ENCODE measurements around the gene ITFG2. TPM values are rescaled to one million over a fixed set of nuclear protein-coding genes. Genes with fewer than 3 reads are reported as not detected.

Gene ITFG2
- total and polyA plus RNA-seq, 9 of the 15 experiments (the other 6 are each of a cell fraction or from before 2014, with no cell fraction given), result 15.0 to 22.8 (median 19.4) TPM

GRCh38 chr12:2794191-2794735 is 18.2 kb upstream of the ITFG2 start (continued):
- TF ChIP-seq ZNF518B (CRISPR knock-in tag; IDR thresholded peaks at IDR 0.05) (no peak), ZBTB33 (CRISPR knock-in tag; IDR thresholded peaks at IDR 0.05) (peak; percentile 90), SP1 (CRISPR knock-in tag; IDR thresholded peaks at IDR 0.05) (no peak), JUND (IDR thresholded peaks at IDR 0.05; ENCODE audit: borderline replicate concordance, low read depth, low read length) (no peak), JUND (tag; IDR thresholded peaks at IDR 0.05; ENCODE audit: borderline replicate concordance, low read depth, low read length) (no peak), TARDBP (IDR thresholded peaks at IDR 0.05) (no peak), ZSCAN29 (IDR thresholded peaks at IDR 0.05) (0 out of 2 replicates have a peak, but pooled peaks have one; percentile 33), ZEB2 (IDR thresholded peaks at IDR 0.05) (no peak), PHF21A (IDR thresholded peaks at IDR 0.05; ENCODE audit: borderline replicate concordance, low read depth) (no peak), PHTF2 (CRISPR knock-in tag; IDR thresholded peaks at IDR 0.05) (no peak), NFIX (CRISPR knock-in tag; IDR thresholded peaks at IDR 0.05; ENCODE audit: low read depth) (no peak), TEAD1 (CRISPR knock-in tag; IDR thresholded peaks at IDR 0.05) (no peak)
- TF ChIP-seq, protein P1, sequence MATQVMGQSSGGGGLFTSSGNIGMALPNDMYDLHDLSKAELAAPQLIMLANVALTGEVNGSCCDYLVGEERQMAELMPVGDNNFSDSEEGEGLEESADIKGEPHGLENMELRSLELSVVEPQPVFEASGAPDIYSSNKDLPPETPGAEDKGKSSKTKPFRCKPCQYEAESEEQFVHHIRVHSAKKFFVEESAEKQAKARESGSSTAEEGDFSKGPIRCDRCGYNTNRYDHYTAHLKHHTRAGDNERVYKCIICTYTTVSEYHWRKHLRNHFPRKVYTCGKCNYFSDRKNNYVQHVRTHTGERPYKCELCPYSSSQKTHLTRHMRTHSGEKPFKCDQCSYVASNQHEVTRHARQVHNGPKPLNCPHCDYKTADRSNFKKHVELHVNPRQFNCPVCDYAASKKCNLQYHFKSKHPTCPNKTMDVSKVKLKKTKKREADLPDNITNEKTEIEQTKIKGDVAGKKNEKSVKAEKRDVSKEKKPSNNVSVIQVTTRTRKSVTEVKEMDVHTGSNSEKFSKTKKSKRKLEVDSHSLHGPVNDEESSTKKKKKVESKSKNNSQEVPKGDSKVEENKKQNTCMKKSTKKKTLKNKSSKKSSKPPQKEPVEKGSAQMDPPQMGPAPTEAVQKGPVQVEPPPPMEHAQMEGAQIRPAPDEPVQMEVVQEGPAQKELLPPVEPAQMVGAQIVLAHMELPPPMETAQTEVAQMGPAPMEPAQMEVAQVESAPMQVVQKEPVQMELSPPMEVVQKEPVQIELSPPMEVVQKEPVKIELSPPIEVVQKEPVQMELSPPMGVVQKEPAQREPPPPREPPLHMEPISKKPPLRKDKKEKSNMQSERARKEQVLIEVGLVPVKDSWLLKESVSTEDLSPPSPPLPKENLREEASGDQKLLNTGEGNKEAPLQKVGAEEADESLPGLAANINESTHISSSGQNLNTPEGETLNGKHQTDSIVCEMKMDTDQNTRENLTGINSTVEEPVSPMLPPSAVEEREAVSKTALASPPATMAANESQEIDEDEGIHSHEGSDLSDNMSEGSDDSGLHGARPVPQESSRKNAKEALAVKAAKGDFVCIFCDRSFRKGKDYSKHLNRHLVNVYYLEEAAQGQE (IDR thresholded peaks at IDR 0.05; ENCODE audit: borderline replicate concordance), result no peak
- TF ChIP-seq, protein P1 (CRISPR knock-in tag; IDR thresholded peaks at IDR 0.05; ENCODE audit: low read depth), result no peak

All from K562 (cell line).